ENCODE measurements around the gene CTSD.

DNA sequence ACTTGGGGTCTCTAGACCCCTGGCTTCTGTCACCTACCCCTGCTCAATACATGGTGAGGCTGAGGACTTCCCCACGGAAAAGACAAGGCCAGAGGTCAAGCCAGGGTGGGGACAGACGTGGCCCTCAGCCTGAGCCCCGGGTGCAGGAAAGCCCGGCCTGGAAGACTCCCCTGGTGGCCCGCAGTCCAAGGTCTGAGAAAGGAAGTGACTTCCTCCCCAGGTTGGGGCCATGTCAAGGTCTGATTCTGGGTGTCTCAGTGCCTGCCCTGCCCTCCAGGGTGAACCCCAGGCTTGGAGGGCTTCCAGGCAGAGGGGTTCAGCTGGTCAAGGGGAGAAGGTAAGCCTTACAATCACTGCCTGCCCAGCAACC is 3.9 kb downstream of the CTSD start:
- TF ChIP-seq CTCF (IDR thresholded peaks at IDR 0.05) (no peak), POLR2A (IDR thresholded peaks at IDR 0.05) (no peak), POLR2AphosphoS5 (IDR thresholded peaks at IDR 0.05) (no peak)

Measured in breast epithelium (tissue), 3 donors.